Endodermal cell (in vitro differentiated cells): ENCODE results near the gene FBXW7. TPM values are rescaled to one million over a fixed set of nuclear protein-coding genes. Genes with fewer than 3 reads are reported as not detected.

ENCODE experiments used
- DNase-seq: peaks from one replicate; pipeline ENCODE4 v3.0.0-alpha.2; 2017
- H3K27ac ChIP-seq: 2 replicates; pipeline ENCODE4 v1.5.1; 2013; ENCODE audit warnings: mild to moderate bottlenecking, low read depth, low read length, moderate library complexity
- H3K27me3 ChIP-seq: 2 replicates; pipeline ENCODE4 v1.6.1; 2013; ENCODE audit warnings: mild to moderate bottlenecking, low read length, moderate library complexity; ENCODE audit not compliant: insufficient read depth, control insufficient read depth, poor library complexity, severe bottlenecking
- H3K36me3 ChIP-seq: 2 replicates; pipeline ENCODE4 v1.7.0; 2013; ENCODE audit warnings: mild to moderate bottlenecking, low read length, moderate library complexity; ENCODE audit not compliant: control insufficient read depth, insufficient read depth
- H3K4me1 ChIP-seq: one replicate; pipeline ENCODE4 v1.7.0; 2013; ENCODE audit warnings: low read length; ENCODE audit not compliant: control insufficient read depth, insufficient read depth
- H3K4me3 ChIP-seq: 2 replicates; pipeline ENCODE4 v1.5.1; 2013; ENCODE audit warnings: mild to moderate bottlenecking, low read length, moderate library complexity
- H3K9ac ChIP-seq: 2 replicates; pipeline ENCODE4 v1.6.1; 2013; ENCODE audit warnings: mild to moderate bottlenecking, low read length, moderate library complexity; ENCODE audit not compliant: poor library complexity, severe bottlenecking; ENCODE audit errors: extremely low read depth
- H3K9me3 ChIP-seq: 2 replicates; pipeline ENCODE4 v1.6.1; 2013; ENCODE audit warnings: mild to moderate bottlenecking, low read length, moderate library complexity; ENCODE audit not compliant: control insufficient read depth
- H3K27ac Mint-ChIP-seq: 2 replicates; pipeline ENCODE4 v1.8.0; 2020; ENCODE audit warnings: mixed read lengths
- H3K27me3 Mint-ChIP-seq: 2 replicates; pipeline ENCODE4 v1.8.0; 2021; ENCODE audit warnings: mild to moderate bottlenecking, mixed read lengths; ENCODE audit not compliant: insufficient read depth
- H3K36me3 Mint-ChIP-seq: 2 replicates; pipeline ENCODE4 v1.8.0; 2020; ENCODE audit warnings: low read depth, mixed read lengths
- H3K4me1 Mint-ChIP-seq: 2 replicates; pipeline ENCODE4 v1.8.0; 2020; ENCODE audit warnings: mixed read lengths
- H3K4me3 Mint-ChIP-seq: 2 replicates; pipeline ENCODE4 v1.8.0; 2020; ENCODE audit warnings: mild to moderate bottlenecking, moderate library complexity, mixed read lengths
- H3K9me3 Mint-ChIP-seq: 2 replicates; pipeline ENCODE4 v1.8.0; 2020; ENCODE audit warnings: mild to moderate bottlenecking, mixed read lengths
- CTCF ChIP-seq: fragments of 200-600 bp; sonication (generic); conservative IDR thresholded peaks from 2 replicates; pipeline ENCODE4 v1.5.0; 2021; ENCODE audit warnings: antibody characterized with exemption, mild to moderate bottlenecking
- WGBS, 2 experiments: methylation state at CpG; one replicate each; pipeline versions ENCODE4 v1.1.5 to v1.1.7; 2013; ENCODE audit warnings: missing lambda C conversion rate in 2 of 2, mixed read lengths in 1 of 2; ENCODE audit not compliant: insufficient coverage in 1 of 2, insufficient read length in 1 of 2; 5-methylcytosine and 5-hydroxymethylcytosine counted together
- total RNA-seq, 2 donors: library from RNA; stranded (reverse); fragmentation: NEBNext Ultra II Directional in 1 of 2; extraction: Animal tissue kit (Norgen Biotek cat#: 25700) in 1 of 2; gene quantifications; 2 replicates in 1 of 2; 3 replicates in 1 of 2; pipeline ENCODE4 v1.2.1, GENCODE V29; 2021

The FBXW7 gene
- total RNA-seq, 2 donors from 2014 or later, result 34.3 to 34.4 TPM

- Mint-ChIP-seq H3K27me3 (no peaks in the 10 kb centered on the region), H3K36me3 (no peaks in the 10 kb centered on the region), H3K4me3 (no peak overlapping the region), H3K4me1 (peaks cover 10% of the 10 kb centered on the region), H3K27ac (no peak overlapping the region), H3K9me3 (no peaks in the 10 kb centered on the region)
- Histone ChIP-seq H3K9me3 (no peaks in the 10 kb centered on the region), H3K27ac (no peak overlapping the region), H3K27me3 (no peaks in the 10 kb centered on the region), H3K4me1 (peaks cover 6% of the 10 kb centered on the region), H3K36me3 (no peaks in the 10 kb centered on the region), H3K4me3 (no peak overlapping the region), H3K9ac (no peak overlapping the region)
- WGBS, 2 experiments, result 83 to 84% methylated on average over 5 to 6 of the region's 6 CpGs
- DNase-seq, result no peak
- TF ChIP-seq CTCF, result no peak
Observed at GRCh38 chr4:152577708-152578396, 42.0 kb upstream of the FBXW7 start.

- Histone ChIP-seq H3K36me3 (no peaks in the 10 kb centered on the region), H3K9ac (no peak overlapping the region), H3K27me3 (no peaks in the 10 kb centered on the region), H3K27ac (no peak overlapping the region), H3K9me3 (no peaks in the 10 kb centered on the region), H3K4me1 (peaks cover 6% of the 10 kb centered on the region), H3K4me3 (no peak overlapping the region)
- Mint-ChIP-seq H3K9me3 (no peaks in the 10 kb centered on the region), H3K27ac (no peak overlapping the region), H3K36me3 (no peaks in the 10 kb centered on the region), H3K4me3 (no peak overlapping the region), H3K27me3 (no peaks in the 10 kb centered on the region), H3K4me1 (peaks cover 10% of the 10 kb centered on the region)
- TF ChIP-seq CTCF, result no peak
- 90% methylated on average over 1 of the region's 1 CpG; no CpG with 5 or more reads in 1 of the 2 experiments for WGBS, 2 experiments
- no peak for DNase-seq
Observed at GRCh38 chr4:152575533-152575932, 39.6 kb upstream of the FBXW7 start.

GRCh38 chr4:152573861-152574260 lies 38.0 kb upstream of the FBXW7 start:
- no peaks in the 10 kb centered on the region for H3K9me3 ChIP-seq
- no peak overlapping the region for H3K4me3 ChIP-seq
- H3K27ac ChIP-seq, result no peak overlapping the region
- Mint-ChIP-seq H3K9me3 (no peaks in the 10 kb centered on the region), H3K27me3 (no peaks in the 10 kb centered on the region), H3K27ac (no peak overlapping the region), H3K4me3 (no peak overlapping the region), H3K4me1 (peaks cover 8% of the 10 kb centered on the region), H3K36me3 (no peaks in the 10 kb centered on the region)
- H3K9ac ChIP-seq, result no peak overlapping the region
- no peak for TF ChIP-seq CTCF
- no peaks in the 10 kb centered on the region for H3K36me3 ChIP-seq
- no peaks in the 10 kb centered on the region for H3K27me3 ChIP-seq
- H3K4me1 ChIP-seq, result peaks cover 6% of the 10 kb centered on the region
- DNase-seq, result no peak
- WGBS, 2 experiments, result 80 to 87% methylated on average over 1 to 2 of the region's 2 CpGs
